Stimulated activated CD8-positive, alpha-beta memory T cell treated with anti-CD3 and anti-CD28 coated beads, Interleukin-15, amount 100 ng/mL, for 1 hour (primary cell): ENCODE results near the gene CFAP299.

ENCODE experiments used
- DNase-seq: peaks from one replicate; pipeline ENCODE4 v3.0.0-alpha.2; 2020; ENCODE audit warnings: low read depth

Gene CFAP299

GRCh38 chr4:80926891-80927290, 591.4 kb downstream of the CFAP299 start:
- DNase-seq = no peak

- DNase-seq = no peak
These were observed 591.9 kb downstream of the CFAP299 start for GRCh38 chr4:80927420-80927819.

GRCh38 chr4:80931631-80932081, 596.1 kb downstream of the CFAP299 start:
- DNase-seq = no peak

GRCh38 chr4:80948141-80948540, 612.6 kb downstream of the CFAP299 start:
- DNase-seq = no peak

GRCh38 chr4:80948995-80949394, 613.5 kb downstream of the CFAP299 start:
- no peak for DNase-seq

- DNase-seq = no peak
These were observed 620.9 kb downstream of the CFAP299 start for GRCh38 chr4:80956421-80956820.

GRCh38 chr4:80963051-80963450, 627.5 kb downstream of the CFAP299 start:
- no peak for DNase-seq

- no peak for DNase-seq
These were observed 631.8 kb downstream of the CFAP299 start for GRCh38 chr4:80967346-80967745.

- no peak for DNase-seq
These were observed 644.7 kb downstream of the CFAP299 start for GRCh38 chr4:80980239-80980638.

- no peak for DNase-seq
These were observed 650.5 kb downstream of the CFAP299 start for GRCh38 chr4:80986011-80986410.

- no peak for DNase-seq
These were observed 654.5 kb downstream of the CFAP299 start for GRCh38 chr4:80989921-80990544.

GRCh38 chr4:80990851-80991250, 655.3 kb downstream of the CFAP299 start:
- no peak for DNase-seq

- no peak for DNase-seq
These were observed 664.4 kb downstream of the CFAP299 start for GRCh38 chr4:80999943-81000342.

- DNase-seq = no peak
These were observed 668.1 kb downstream of the CFAP299 start for GRCh38 chr4:81003597-81004111.

GRCh38 chr4:81007417-81007816, 671.9 kb downstream of the CFAP299 start:
- DNase-seq = no peak
